Liver (tissue), 9 donors: ENCODE data around the gene ADISSP. TPM values are rescaled to one million over a fixed set of nuclear protein-coding genes. Genes with fewer than 3 reads are reported as not detected.

ENCODE experiments used
- DNase-seq: peaks from one replicate; pipeline ENCODE4 v3.0.0-alpha.2; 2017; ENCODE audit warnings: low spot score
- H3K27ac ChIP-seq, 2 donors: one replicate each; pipeline ENCODE4 v1.7.0; 2013; ENCODE audit warnings: inconsistent platforms in 2 of 2, low read length in 2 of 2, control low read depth in 1 of 2, low read depth in 1 of 2, mild to moderate bottlenecking in 1 of 2
- H3K27me3 ChIP-seq, 4 donors: one replicate each; pipeline versions ENCODE4 v1.6.1 to v1.7.0; 2013; ENCODE audit warnings: low read length in 3 of 4, inconsistent platforms in 1 of 4, mild to moderate bottlenecking in 1 of 4, moderate library complexity in 1 of 4; ENCODE audit not compliant: control insufficient read depth in 4 of 4, insufficient read depth in 4 of 4
- H3K36me3 ChIP-seq, 4 donors: one replicate each; pipeline versions ENCODE4 v1.6.1 to v1.7.0; 2013; ENCODE audit warnings: low read length in 3 of 4, mild to moderate bottlenecking in 3 of 4, low read depth in 1 of 4, moderate library complexity in 1 of 4; ENCODE audit not compliant: control insufficient read depth in 4 of 4, insufficient read depth in 3 of 4
- H3K4me1 ChIP-seq, 4 donors: one replicate each; pipeline versions ENCODE4 v1.6.1 to v1.7.0; 2013; ENCODE audit warnings: low read length in 3 of 4, mild to moderate bottlenecking in 3 of 4, moderate library complexity in 1 of 4; ENCODE audit not compliant: control insufficient read depth in 4 of 4, insufficient read depth in 4 of 4
- H3K4me3 ChIP-seq, 3 donors: one replicate each; pipeline versions ENCODE4 v1.6.1 to v1.7.0; 2013; ENCODE audit warnings: low read length in 3 of 3, control low read depth in 1 of 3, low read depth in 1 of 3, mild to moderate bottlenecking in 1 of 3
- H3K9ac ChIP-seq, 2 donors: one replicate each; pipeline ENCODE4 v1.7.0; 2013; ENCODE audit warnings: low read length in 2 of 2, mild to moderate bottlenecking in 2 of 2, moderate library complexity in 2 of 2, control low read depth in 1 of 2, low read depth in 1 of 2
- H3K9me3 ChIP-seq, 4 donors: one replicate each; pipeline versions ENCODE4 v1.6.1 to v1.7.0; 2013; ENCODE audit warnings: low read length in 3 of 4; ENCODE audit not compliant: control insufficient read depth in 4 of 4
- EGR1 ChIP-seq, 2 donors: IDR thresholded peaks; 2 replicates each; pipeline ENCODE4 v1.6.1; 2016 to 2018; ENCODE audit warnings: antibody characterized with exemption in 2 of 2, low read depth in 2 of 2
- FOXA1 ChIP-seq: IDR thresholded peaks from 2 replicates; pipeline ENCODE4 v1.6.1; 2016; ENCODE audit warnings: antibody characterized with exemption
- FOXA2 ChIP-seq: IDR thresholded peaks from 2 replicates; pipeline ENCODE4 v1.6.1; 2016; ENCODE audit warnings: antibody characterized with exemption
- GABPA ChIP-seq, 2 donors: IDR thresholded peaks in 1 of 2; conservative IDR thresholded peaks in 1 of 2; 2 replicates each; pipeline ENCODE4 v1.6.1; 2016; ENCODE audit warnings: antibody characterized with exemption in 2 of 2, mild to moderate bottlenecking in 1 of 2, moderate library complexity in 1 of 2
- HNF4G ChIP-seq: IDR thresholded peaks from 2 replicates; pipeline ENCODE4 v1.6.1; 2016; ENCODE audit warnings: antibody characterized with exemption
- JUND ChIP-seq, 2 donors: IDR thresholded peaks; 2 replicates each; pipeline ENCODE4 v1.6.1; 2016; ENCODE audit warnings: antibody characterized with exemption in 2 of 2
- NR2F2 ChIP-seq: IDR thresholded peaks from 2 replicates; pipeline ENCODE4 v1.6.1; 2016; ENCODE audit warnings: antibody characterized with exemption
- RAD21 ChIP-seq, 2 donors: IDR thresholded peaks; 2 replicates each; pipeline ENCODE4 v1.6.1; 2016; ENCODE audit warnings: antibody characterized with exemption in 2 of 2, mild to moderate bottlenecking in 2 of 2
- RXRA ChIP-seq, 2 donors: IDR thresholded peaks; 2 replicates each; pipeline ENCODE4 v1.6.1; 2017 to 2018; ENCODE audit warnings: antibody characterized with exemption in 2 of 2, mild to moderate bottlenecking in 1 of 2
- SP1 ChIP-seq: IDR thresholded peaks from 2 replicates; pipeline ENCODE4 v1.6.1; 2018; ENCODE audit warnings: antibody characterized with exemption, mild to moderate bottlenecking
- TAF1 ChIP-seq: conservative IDR thresholded peaks from 2 replicates; pipeline ENCODE4 v1.6.1; 2016; ENCODE audit warnings: antibody characterized with exemption, mild to moderate bottlenecking
- YY1 ChIP-seq: IDR thresholded peaks from 2 replicates; pipeline ENCODE4 v1.6.1; 2016; ENCODE audit warnings: antibody characterized with exemption, mild to moderate bottlenecking
- WGBS: extraction: QIAGEN DNeasy Blood & Tissue Kit; methylation state at CpG from one replicate; pipeline ENCODE4 v1.1.7; 2013; 5-methylcytosine and 5-hydroxymethylcytosine counted together
- polyA plus RNA-seq, 2 donors: library from polyadenylated mRNA; stranded (reverse) in 1 of 2; unstranded in 1 of 2; fragments of 200-250 nt in 1 of 2; fragments of >200 nt in 1 of 2; fragmentation: Nextera tagmentation in 1 of 2; extraction: Ambion mirVana in 1 of 2; gene quantifications; one replicate each; pipeline versions ENCODE4 v1.2.1 to v1.2.3, GENCODE V29; 2013 to 2015
- total RNA-seq, 2 donors: library from RNA; depleted of rRNA; stranded (reverse); fragments of >200 nt; gene quantifications; one replicate each; pipeline ENCODE4 v1.2.3, GENCODE V29; 2014
- TF ChIP-seq, protein P1 (sequence below): IDR thresholded peaks from 2 replicates; pipeline ENCODE4 v1.6.1; 2016; ENCODE audit warnings: antibody characterized with exemption
- TF ChIP-seq, protein P2 (sequence below): IDR thresholded peaks from 2 replicates; pipeline ENCODE4 v1.6.1; 2016; ENCODE audit warnings: antibody characterized with exemption
- TF ChIP-seq, protein P3 (sequence below): IDR thresholded peaks from 2 replicates; pipeline ENCODE4 v1.6.1; 2016; ENCODE audit warnings: antibody characterized with exemption, mild to moderate bottlenecking
- TF ChIP-seq, protein P4 (sequence below): IDR thresholded peaks from 2 replicates; pipeline ENCODE4 v1.6.1; 2016; ENCODE audit warnings: antibody characterized with exemption
- donor health status: healthy.
- donor health status: healthy.
- donor health status: healthy.
- donor health status: healthy.
- donor health status: healthy.

ADISSP gene
- total and polyA plus RNA-seq, 4 donors: 3.8 to 27.3 (median 10.4) TPM

DNA sequence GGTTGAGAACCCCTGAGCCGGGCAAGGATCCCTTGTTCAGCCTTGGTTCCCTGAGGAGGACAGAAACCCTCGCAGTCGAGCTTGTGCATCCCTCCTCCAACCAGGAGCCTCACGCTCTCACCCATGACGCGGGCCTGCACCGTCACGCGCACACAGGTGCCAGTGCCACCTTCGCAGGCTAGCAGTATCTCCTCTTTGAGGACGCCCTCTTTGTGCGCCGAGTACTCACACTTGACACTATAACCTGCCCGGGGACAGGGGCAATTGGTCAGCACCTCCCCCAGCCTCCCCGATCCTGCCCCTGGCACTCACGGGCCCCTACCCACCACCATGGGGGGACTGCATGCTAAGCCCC lies 13.3 kb downstream of the ADISSP start:
- Histone ChIP-seq H3K27ac (no peak overlapping the region), H3K36me3 (peaks cover 0 to 3% (median 0%) of the 10 kb centered on the region in 4 donors), H3K27me3 (no peaks in the 10 kb centered on the region), H3K4me3 (no peak overlapping the region), H3K9ac (no peak overlapping the region), H3K9me3 (no peaks in the 10 kb centered on the region), H3K4me1 (peaks cover 1 to 25% (median 15%) of the 10 kb centered on the region in 4 donors)
- DNase-seq: no peak
- TF ChIP-seq TAF1 (no peak), RAD21 (IDR thresholded peaks at IDR 0.05) (no peak), YY1 (no peak), FOXA2 (no peak)
- TF ChIP-seq, protein P1, sequence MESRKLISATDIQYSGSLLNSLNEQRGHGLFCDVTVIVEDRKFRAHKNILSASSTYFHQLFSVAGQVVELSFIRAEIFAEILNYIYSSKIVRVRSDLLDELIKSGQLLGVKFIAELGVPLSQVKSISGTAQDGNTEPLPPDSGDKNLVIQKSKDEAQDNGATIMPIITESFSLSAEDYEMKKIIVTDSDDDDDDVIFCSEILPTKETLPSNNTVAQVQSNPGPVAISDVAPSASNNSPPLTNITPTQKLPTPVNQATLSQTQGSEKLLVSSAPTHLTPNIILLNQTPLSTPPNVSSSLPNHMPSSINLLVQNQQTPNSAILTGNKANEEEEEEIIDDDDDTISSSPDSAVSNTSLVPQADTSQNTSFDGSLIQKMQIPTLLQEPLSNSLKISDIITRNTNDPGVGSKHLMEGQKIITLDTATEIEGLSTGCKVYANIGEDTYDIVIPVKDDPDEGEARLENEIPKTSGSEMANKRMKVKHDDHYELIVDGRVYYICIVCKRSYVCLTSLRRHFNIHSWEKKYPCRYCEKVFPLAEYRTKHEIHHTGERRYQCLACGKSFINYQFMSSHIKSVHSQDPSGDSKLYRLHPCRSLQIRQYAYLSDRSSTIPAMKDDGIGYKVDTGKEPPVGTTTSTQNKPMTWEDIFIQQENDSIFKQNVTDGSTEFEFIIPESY: no peak
- TF ChIP-seq, protein P2, sequence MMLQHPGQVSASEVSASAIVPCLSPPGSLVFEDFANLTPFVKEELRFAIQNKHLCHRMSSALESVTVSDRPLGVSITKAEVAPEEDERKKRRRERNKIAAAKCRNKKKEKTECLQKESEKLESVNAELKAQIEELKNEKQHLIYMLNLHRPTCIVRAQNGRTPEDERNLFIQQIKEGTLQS: no peak
- 97% methylated on average over 16 of the region's 16 CpGs for WGBS

DNA sequence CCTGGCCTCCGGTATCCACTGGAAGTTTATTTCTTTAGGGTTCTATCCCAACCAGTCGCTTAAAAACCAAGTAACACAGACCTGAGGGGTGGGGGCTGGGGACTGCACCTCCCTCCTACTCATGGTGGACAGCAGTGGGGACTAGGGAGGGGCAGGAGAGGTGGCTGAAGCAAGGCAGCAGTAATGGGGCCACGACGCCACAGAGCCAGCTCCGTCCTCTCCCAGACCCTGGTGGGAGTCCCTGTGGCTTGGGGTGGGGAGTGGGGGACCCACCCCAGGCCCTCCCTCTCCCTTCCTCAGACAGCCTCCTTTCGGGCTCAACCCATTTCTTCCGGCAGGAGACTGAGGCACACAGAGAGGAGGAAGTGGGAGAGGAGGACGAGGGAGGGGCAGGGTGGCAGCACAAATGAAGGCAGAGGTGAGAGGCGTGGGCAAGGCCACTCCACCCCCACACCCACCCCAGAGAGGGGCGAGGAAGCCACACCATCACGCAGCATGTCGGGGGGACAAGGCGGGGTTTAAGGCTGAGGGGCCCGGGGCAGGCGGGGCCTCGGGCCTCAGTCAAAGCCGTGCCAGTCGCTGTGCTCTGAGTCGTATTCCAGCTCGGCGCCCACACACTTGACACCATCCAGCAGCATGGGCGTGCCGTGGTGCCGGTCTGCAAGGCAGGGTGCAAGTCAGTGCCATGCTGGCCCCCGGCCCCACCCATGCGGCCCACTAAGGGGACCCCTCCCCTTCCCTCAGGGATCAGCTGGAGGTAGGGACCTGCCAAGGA lies 13.9 kb downstream of the ADISSP start:
- no peak for DNase-seq

More for the DNA sequence above, 13.9 kb downstream of the ADISSP start:
- Histone ChIP-seq H3K4me3 (no peak overlapping the region), H3K4me1 (peaks cover 1 to 25% (median 15%) of the 10 kb centered on the region in 4 donors), H3K27ac (no peak overlapping the region), H3K9me3 (no peaks in the 10 kb centered on the region), H3K9ac (no peak overlapping the region), H3K27me3 (no peaks in the 10 kb centered on the region), H3K36me3 (peaks cover 0 to 3% (median 0%) of the 10 kb centered on the region in 4 donors)
- TF ChIP-seq, protein P3, sequence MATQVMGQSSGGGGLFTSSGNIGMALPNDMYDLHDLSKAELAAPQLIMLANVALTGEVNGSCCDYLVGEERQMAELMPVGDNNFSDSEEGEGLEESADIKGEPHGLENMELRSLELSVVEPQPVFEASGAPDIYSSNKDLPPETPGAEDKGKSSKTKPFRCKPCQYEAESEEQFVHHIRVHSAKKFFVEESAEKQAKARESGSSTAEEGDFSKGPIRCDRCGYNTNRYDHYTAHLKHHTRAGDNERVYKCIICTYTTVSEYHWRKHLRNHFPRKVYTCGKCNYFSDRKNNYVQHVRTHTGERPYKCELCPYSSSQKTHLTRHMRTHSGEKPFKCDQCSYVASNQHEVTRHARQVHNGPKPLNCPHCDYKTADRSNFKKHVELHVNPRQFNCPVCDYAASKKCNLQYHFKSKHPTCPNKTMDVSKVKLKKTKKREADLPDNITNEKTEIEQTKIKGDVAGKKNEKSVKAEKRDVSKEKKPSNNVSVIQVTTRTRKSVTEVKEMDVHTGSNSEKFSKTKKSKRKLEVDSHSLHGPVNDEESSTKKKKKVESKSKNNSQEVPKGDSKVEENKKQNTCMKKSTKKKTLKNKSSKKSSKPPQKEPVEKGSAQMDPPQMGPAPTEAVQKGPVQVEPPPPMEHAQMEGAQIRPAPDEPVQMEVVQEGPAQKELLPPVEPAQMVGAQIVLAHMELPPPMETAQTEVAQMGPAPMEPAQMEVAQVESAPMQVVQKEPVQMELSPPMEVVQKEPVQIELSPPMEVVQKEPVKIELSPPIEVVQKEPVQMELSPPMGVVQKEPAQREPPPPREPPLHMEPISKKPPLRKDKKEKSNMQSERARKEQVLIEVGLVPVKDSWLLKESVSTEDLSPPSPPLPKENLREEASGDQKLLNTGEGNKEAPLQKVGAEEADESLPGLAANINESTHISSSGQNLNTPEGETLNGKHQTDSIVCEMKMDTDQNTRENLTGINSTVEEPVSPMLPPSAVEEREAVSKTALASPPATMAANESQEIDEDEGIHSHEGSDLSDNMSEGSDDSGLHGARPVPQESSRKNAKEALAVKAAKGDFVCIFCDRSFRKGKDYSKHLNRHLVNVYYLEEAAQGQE: no peak
- TF ChIP-seq FOXA1 (no peak), NR2F2 (no peak), SP1 (no peak), RXRA (IDR thresholded peaks at IDR 0.05) (no peak), JUND (IDR thresholded peaks at IDR 0.05) (no peak), EGR1 (IDR thresholded peaks at IDR 0.05; ENCODE audit: low read depth in 2 of 2) (no peak), GABPA (IDR thresholded peaks at IDR 0.05 in 1 of 2, conservative IDR thresholded peaks at IDR 0.05 in 1 of 2) (no peak), HNF4G (no peak)
- TF ChIP-seq, protein P1: no peak
- TF ChIP-seq, protein P4, sequence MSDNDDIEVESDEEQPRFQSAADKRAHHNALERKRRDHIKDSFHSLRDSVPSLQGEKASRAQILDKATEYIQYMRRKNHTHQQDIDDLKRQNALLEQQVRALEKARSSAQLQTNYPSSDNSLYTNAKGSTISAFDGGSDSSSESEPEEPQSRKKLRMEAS: no peak
- 95% methylated on average over 26 of the region's 26 CpGs for WGBS
